Measurements from ENCODE around the gene MALT1. TPM values are rescaled to one million over a fixed set of nuclear protein-coding genes. Genes with fewer than 3 reads are reported as not detected.

The MALT1 gene
- total RNA-seq, 6 experiments from 2014 or later: 9.2 to 16.0 (median 10.2) TPM

DNA sequence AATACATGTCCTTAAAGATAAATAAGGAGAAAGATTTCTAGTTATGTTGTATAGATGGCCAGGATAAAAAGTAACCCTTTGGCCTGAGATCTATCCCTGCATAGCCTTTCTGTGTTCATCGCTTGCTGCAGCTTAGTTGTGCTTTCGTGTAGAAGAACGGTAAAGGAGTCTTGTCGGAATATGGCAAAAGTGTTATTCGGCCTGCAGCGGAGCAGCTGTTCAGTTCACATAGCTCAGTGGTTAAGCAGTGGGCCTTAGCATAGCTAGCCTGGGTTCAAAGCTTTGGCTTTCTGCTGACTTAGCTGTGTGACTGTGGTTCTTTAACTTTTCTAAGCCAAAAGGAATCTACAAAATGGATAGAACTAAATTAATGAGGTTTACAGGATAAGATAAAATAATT lies 55.4 kb downstream of the MALT1 start:
- WGBS (ENCODE audit: insufficient coverage, low coverage, low lambda C conversion rate, missing lambda C conversion rate): 94% methylated on average over 6 of the region's 6 CpGs
- no peak for ATAC-seq
- no peak for DNase-seq

GRCh38 chr18:58727776-58728500 lies 56.7 kb downstream of the MALT1 start:
- DNase-seq: peak in 1 of 3 donors; percentile 25
- TF ChIP-seq POLR2A (IDR thresholded peaks at IDR 0.05): no peak
- TF ChIP-seq, protein P1, sequence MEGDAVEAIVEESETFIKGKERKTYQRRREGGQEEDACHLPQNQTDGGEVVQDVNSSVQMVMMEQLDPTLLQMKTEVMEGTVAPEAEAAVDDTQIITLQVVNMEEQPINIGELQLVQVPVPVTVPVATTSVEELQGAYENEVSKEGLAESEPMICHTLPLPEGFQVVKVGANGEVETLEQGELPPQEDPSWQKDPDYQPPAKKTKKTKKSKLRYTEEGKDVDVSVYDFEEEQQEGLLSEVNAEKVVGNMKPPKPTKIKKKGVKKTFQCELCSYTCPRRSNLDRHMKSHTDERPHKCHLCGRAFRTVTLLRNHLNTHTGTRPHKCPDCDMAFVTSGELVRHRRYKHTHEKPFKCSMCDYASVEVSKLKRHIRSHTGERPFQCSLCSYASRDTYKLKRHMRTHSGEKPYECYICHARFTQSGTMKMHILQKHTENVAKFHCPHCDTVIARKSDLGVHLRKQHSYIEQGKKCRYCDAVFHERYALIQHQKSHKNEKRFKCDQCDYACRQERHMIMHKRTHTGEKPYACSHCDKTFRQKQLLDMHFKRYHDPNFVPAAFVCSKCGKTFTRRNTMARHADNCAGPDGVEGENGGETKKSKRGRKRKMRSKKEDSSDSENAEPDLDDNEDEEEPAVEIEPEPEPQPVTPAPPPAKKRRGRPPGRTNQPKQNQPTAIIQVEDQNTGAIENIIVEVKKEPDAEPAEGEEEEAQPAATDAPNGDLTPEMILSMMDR (IDR thresholded peaks at IDR 0.05): no peak
- Histone ChIP-seq H3K4me3 (no peak overlapping the region), H3K4me1 (peaks cover 0 to 17% (median 0%) of the 10 kb centered on the region in 4 donors), H3K9me3 (no peaks in the 10 kb centered on the region), H3K36me3 (peaks cover 0 to 3% (median 0%) of the 10 kb centered on the region in 4 donors), H3K27me3 (no peaks in the 10 kb centered on the region), H3K27ac (no peak overlapping the region)
- intact Hi-C loops (cut with DNase I): no loop called here
- ATAC-seq: peak in 3 of 4 donors; percentile 50 to 70 (median 51)
- WGBS (ENCODE audit: insufficient coverage, low coverage, low lambda C conversion rate, missing lambda C conversion rate): 67% methylated on average over 6 of the region's 6 CpGs

More for the DNA sequence above, 55.4 kb downstream of the MALT1 start:
- Histone ChIP-seq H3K9me3 (no peaks in the 10 kb centered on the region), H3K4me1 (peaks cover 0 to 6% (median 0%) of the 10 kb centered on the region in 4 donors), H3K36me3 (peaks cover 0 to 3% (median 0%) of the 10 kb centered on the region in 4 donors), H3K4me3 (no peak overlapping the region), H3K27ac (no peak overlapping the region), H3K27me3 (no peaks in the 10 kb centered on the region)
- intact Hi-C loops (cut with DNase I): no loop called here
- TF ChIP-seq, protein P1 (IDR thresholded peaks at IDR 0.05): no peak
- TF ChIP-seq POLR2A (IDR thresholded peaks at IDR 0.05): no peak

- 94% methylated on average over 2 of the region's 3 CpGs for WGBS (ENCODE audit: insufficient coverage, low coverage, low lambda C conversion rate, missing lambda C conversion rate)
- ATAC-seq: no peak
- DNase-seq: no peak
Observed at GRCh38 chr18:58728719-58729118, 57.5 kb downstream of the MALT1 start.

GRCh38 chr18:58730618-58731017 lies 59.4 kb downstream of the MALT1 start:
- no peak for DNase-seq
- intact Hi-C loops (cut with DNase I): no loop called here
- Histone ChIP-seq H3K9me3 (no peaks in the 10 kb centered on the region), H3K36me3 (peaks cover 0 to 21% (median 1%) of the 10 kb centered on the region in 4 donors), H3K4me3 (no peak overlapping the region), H3K27ac (no peak overlapping the region), H3K27me3 (no peaks in the 10 kb centered on the region), H3K4me1 (peaks cover 0 to 17% (median 0%) of the 10 kb centered on the region in 4 donors)
- no peak for ATAC-seq
- WGBS (ENCODE audit: insufficient coverage, low coverage, low lambda C conversion rate, missing lambda C conversion rate): 70% methylated on average over 2 of the region's 2 CpGs
- TF ChIP-seq, protein P1 (IDR thresholded peaks at IDR 0.05): no peak
- TF ChIP-seq POLR2A (IDR thresholded peaks at IDR 0.05): no peak

More at GRCh38 chr18:58728719-58729118, 57.5 kb downstream of the MALT1 start:
- no peak overlapping the region for H3K27ac ChIP-seq
- no peak overlapping the region for H3K4me3 ChIP-seq
- intact Hi-C loops (cut with DNase I): no loop called here
- peaks cover 0 to 17% (median 0%) of the 10 kb centered on the region in 4 donors for H3K4me1 ChIP-seq
- no peaks in the 10 kb centered on the region for H3K27me3 ChIP-seq
- no peak for TF ChIP-seq POLR2A (IDR thresholded peaks at IDR 0.05)
- TF ChIP-seq, protein P1 (IDR thresholded peaks at IDR 0.05): no peak
- H3K9me3 ChIP-seq: no peaks in the 10 kb centered on the region
- H3K36me3 ChIP-seq: peaks cover 0 to 5% (median 1%) of the 10 kb centered on the region in 4 donors
